Fibroblast of skin of right quadriceps (primary cell): ENCODE measurements around the gene ARSA.
"Not testable (repeated sequence)": the region's sequence is repeated elsewhere in the genome, so short reads cannot be mapped to it uniquely, and the experiment has no call there.

ENCODE experiments used
- DNase-seq: peaks from one replicate; pipeline ENCODE4 v3.0.0-alpha.2; 2013

ARSA gene

DNA sequence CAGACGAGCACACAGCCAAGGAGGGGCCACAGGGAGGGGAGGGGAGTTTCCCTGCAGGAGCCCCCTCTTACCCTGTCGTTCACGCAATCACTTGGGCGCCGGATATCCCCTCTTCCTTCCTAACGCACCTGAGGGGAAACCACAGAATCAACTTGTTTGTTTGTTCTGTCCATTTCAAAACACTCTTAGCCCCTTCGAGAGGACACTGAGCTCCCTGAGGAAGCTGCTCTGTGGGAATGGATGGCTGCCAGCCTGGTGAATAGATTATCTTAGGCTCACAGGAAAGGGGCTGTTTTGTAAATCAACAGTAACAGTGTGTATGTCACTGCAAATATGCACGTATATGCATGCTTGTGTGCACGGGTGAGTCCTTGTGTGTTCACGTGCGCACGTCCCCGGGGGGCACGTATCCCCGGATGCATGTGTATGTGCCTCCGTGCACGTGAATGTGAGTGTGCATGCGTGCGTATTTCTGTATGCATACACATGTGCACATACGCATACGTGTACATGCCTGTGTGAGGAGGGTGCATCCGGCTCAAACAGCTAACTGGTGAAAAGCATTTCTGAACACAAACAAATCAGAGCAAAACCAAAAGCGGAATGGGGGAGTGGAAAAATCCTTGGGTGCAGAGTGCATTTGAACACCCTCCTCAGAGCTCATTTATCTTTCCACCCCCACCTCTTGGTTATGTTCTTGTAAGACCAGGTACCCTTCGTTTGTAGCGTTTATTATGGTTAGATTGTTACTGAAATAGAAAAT is 7.2 kb downstream of the ARSA start:
- DNase-seq: no peak

- DNase-seq: not testable (repeated sequence)
These were observed 13.7 kb downstream of the ARSA start for GRCh38 chr22:50614296-50614695.

GRCh38 chr22:50613291-50613981 is 14.5 kb downstream of the ARSA start:
- no peak for DNase-seq

DNA sequence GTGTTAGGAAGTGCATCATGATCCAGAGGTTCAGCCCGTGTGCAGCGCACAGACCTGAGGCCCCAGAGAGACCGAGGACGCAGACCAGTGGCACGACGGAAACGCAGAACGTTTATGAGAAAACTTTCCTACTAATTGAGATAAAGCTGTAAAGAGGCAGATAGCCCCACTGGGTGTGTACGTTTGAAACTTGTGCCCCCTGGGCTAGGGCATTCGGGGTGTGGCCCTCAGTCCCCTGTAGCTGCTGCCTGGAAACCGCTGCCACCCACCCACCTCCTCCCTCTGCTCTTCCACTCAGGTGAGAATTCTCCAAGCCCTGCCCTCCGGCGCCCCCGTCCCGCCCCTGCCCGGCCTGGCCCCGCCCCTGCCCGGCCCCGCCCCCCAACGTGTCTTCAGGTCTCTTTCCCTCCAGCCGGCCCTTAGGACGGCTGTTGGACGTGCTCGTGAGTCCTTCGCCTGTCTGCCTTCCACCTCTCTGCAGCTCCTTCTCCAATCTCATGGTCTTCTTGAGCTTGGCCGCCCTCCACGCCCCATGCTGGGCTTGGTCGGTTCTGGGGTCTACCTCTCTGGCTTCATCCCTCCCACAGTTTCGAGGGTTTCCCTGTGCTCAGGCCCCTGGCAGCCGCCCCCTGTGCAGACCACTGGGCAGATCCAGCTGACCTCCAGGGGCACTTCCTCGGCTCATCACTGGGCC is 15.3 kb downstream of the ARSA start:
- DNase-seq: no peak

DNA sequence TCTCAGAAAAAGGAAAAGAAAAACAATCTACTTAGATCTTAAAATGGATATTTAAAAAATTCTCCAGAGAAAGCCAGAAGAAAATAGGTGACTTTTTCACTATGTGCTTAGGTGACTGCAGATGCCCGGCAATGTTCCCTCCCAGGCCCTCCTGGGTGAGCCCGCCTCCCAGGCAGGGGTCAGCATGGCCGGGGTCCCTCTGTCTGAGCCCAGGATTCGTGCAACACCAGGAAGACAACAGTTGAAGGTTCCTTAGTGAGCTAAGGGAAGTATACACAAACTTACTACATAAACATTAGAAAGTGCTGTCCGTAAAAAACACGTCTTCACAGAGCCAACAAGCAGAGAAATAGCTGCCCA is 15.8 kb downstream of the ARSA start:
- DNase-seq: no peak

DNA sequence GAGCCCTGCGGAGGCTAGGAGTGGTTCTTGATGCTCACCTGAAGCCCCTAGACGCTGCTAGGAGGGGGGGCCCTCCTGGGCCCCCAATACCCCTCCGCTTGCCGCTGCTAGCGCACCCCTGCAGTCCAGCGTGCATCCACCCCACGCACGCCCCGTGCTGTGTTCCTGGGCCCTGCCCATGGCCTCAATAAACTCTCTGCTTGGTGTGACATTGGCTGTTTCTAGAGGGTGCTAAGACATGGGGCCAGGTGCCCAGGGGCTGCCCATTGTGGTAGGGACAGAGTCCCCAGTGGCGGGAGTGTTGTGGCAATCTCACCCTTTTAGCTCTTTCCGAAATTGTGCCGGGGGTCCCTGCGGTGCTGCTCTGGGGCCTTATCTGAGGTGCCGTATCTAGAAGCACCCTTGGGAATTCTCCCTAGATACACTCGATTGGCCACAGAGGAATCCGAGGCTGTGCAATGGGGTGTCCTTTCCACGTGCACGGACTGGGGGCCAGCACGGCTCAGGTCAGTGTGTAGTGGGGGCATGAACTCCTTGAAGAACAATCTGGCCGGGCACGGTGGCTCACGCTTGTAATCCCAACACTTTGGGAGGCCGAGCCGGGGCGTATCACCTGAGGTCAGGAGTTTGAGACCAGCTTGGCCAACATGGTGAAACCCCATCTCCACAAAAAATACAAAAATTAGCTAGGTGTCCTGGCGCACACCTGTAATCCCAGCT is 16.5 kb downstream of the ARSA start:
- no peak for DNase-seq

DNA sequence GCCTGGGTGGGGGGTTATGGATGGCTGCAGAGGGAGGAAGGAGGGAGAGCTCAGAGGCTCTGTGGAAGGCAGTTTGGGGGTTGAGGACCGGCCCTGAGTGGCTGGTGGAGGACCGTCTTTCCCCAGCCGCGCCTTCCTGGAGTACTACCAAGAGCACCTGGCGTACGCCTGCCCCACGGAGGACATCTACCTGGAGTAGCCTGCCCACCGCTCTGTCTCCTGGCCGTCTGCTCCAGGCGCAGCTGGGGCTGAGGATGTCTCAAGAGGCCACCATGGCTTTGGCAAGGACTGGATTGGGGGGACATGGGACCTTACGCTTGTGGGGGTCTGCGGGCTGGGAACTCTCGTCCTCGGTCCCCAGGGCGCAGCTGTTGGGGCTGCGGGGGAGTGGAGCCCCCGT is 17.4 kb downstream of the ARSA start:
- no peak for DNase-seq

DNA sequence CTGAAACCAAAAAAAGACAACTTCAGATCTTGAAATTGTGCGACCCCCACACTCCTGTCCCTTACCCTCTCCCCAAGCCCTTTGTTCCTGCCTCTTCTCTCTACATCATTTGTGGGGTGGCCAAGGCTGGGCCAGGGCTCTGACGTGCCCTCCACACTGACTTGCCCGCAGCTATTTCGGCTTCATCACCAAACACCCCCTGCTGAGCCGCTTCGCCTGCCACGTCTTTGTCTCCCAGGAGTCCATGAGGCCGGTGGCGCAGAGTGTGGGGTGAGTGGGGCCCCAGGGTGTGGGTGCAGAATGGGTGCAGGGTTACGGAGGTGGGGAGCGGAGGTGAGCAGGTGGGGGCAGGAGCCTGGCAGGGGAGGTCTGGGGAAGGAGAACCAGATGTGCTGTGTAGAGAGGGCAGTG is 17.9 kb downstream of the ARSA start:
- no peak for DNase-seq

DNA sequence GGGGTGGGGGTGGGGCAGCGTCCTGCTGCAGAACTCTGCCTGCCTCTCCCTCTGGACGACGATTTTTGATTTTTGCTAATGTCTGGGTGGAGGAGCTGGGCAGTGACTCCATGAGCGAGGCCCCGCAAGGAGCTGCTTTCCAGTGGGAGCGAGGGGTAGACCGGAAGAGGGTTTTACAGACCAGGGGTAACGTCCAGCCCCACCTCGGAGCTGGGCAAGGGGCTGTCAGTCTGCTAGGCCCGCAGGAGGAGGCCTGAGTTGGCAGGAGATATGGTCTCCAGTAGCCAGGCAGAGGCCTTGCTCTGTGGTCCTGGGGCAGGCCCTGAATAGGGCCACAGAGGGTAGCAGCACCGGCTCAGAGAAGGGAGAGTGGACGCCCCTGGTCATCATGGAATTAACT is 18.4 kb downstream of the ARSA start:
- DNase-seq: no peak

DNA sequence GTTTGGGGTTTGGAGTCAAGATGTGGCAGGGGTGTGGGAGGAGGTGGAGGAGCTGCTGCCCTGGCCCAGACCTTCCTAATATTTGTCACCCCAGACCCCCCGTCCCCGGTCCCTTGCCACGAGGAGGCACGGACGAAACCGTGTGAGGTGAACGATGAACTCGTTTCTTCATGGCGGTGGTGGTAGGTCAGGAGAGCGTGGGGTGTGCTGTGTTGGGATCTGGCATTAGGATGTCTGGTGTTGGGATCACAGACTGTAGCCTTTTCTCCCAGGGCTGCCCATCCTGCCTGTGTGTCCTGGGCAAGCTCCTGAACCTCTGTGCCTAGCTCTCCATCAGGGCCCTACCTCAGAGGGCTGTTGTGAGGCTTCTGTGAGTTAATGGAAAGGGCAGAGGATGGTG is 19.0 kb downstream of the ARSA start:
- DNase-seq: no peak

GRCh38 chr22:50608058-50608840 is 19.7 kb downstream of the ARSA start:
- DNase-seq: not testable (repeated sequence)

DNA sequence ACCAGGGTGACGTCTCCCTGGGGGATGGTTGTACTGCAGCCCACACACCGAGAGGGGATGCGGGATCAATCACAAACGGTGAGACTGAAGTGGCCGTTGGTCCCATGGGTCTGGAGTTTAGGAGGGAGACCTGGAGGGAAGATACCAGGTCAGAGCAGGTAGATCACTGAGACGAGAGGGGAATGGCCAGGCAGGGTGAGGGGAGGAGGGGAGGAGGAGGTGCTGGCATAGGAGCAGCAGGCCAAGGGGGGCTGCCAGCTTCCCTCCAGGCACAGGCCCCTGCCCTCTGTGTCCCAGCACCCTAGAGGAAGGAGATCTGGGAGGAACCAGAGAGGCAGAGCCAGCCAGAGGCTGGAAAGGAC is 20.3 kb downstream of the ARSA start:
- DNase-seq: no peak

- no peak for DNase-seq
These were observed 20.9 kb downstream of the ARSA start for GRCh38 chr22:50606946-50607658.

GRCh38 chr22:50606165-50606945 is 21.6 kb downstream of the ARSA start:
- no peak for DNase-seq

DNA sequence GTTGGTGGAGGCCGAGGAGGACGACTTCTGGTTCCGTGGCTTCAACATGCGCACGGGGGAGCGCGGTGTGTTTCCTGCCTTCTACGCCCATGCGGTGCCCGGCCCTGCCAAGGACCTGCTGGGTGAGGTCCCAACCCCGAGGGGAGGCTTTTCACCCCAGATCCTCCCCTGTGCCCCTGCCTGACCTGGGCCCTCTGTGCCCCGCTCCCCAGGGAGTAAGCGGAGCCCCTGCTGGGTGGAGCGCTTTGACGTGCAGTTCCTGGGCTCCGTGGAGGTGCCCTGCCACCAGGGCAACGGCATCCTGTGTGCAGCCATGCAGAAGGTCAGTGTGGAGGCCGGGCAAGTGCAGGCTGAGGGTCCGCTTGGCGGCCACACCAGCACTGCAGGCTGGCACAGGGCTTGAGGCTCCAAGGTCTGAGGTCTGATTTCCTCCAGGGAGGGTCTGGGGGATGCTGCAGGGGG is 22.3 kb downstream of the ARSA start:
- no peak for DNase-seq

- DNase-seq: no peak
These were observed 22.8 kb downstream of the ARSA start for GRCh38 chr22:50605002-50605612.

- DNase-seq: no peak
These were observed 23.5 kb downstream of the ARSA start for GRCh38 chr22:50604256-50605001.

- DNase-seq: no peak
These were observed 24.3 kb downstream of the ARSA start for GRCh38 chr22:50603511-50604255.

- no peak for DNase-seq
These were observed 25.6 kb downstream of the ARSA start for GRCh38 chr22:50602338-50602700.
